IMR-90 (cell line): ENCODE data around the gene DLX3. TPM values are rescaled to one million over a fixed set of nuclear protein-coding genes. Genes with fewer than 3 reads are reported as not detected.

Experiments used
- ATAC-seq: fragments of 200-7000 bp; cut with Tn5 transposase; 2 replicates; pipeline ENCODE4 v1.9.1; 2020; ENCODE audit warnings: low read depth, mild to moderate bottlenecking, moderate library complexity
- BruUV-seq: library from RNA; stranded (reverse); fragments of 400-500 nt; replicated peaks from 2 replicates; lab custom pipeline; 2021; lab: Mats Ljungman, UMichigan
- CTCF ChIA-PET: fragments of 300-600 bp; formaldehyde crosslinking; extraction: SDS; loops from one replicate; lab custom pipeline; 2021; ENCODE audit warnings: antibody characterized with exemption; lab: Yijun Ruan, JAX
- POLR2A ChIA-PET: fragments of 300-600 bp; sonication (Branson Sonifier 250); formaldehyde crosslinking; loops from one replicate; lab custom pipeline; 2022; ENCODE audit warnings: antibody characterized with exemption; ENCODE audit not compliant: unreplicated experiment; lab: Charles Lee
- DNase-seq: peaks from one replicate; pipeline ENCODE4 v3.0.0; 2013
- H2AFZ ChIP-seq: replicated peaks from 2 replicates; pipeline ENCODE3; 2013; ENCODE audit warnings: low read length, mild to moderate bottlenecking; ENCODE audit not compliant: poor library complexity
- H2AK5ac ChIP-seq: 2 replicates; pipeline ENCODE4 v1.6.1; 2013; ENCODE audit warnings: low read depth, low read length, inconsistent platforms
- H2AK9ac ChIP-seq: replicated peaks from 2 replicates; pipeline ENCODE3; 2013; ENCODE audit warnings: mild to moderate bottlenecking, low read depth, low read length, moderate library complexity; ENCODE audit not compliant: poor library complexity
- H2BK120ac ChIP-seq: 2 replicates; pipeline ENCODE4 v1.6.1; 2013; ENCODE audit warnings: low read depth, low read length, inconsistent platforms
- H2BK15ac ChIP-seq: 3 replicates; pipeline ENCODE4 v1.6.1; 2013; ENCODE audit warnings: low read depth, low read length, inconsistent platforms
- H2BK20ac ChIP-seq: 2 replicates; pipeline ENCODE4 v1.6.1; 2013; ENCODE audit warnings: low read depth, mild to moderate bottlenecking, inconsistent platforms, low read length, moderate library complexity
- H2BK5ac ChIP-seq: 2 replicates; pipeline ENCODE4 v1.6.1; 2013; ENCODE audit warnings: mild to moderate bottlenecking, low read depth, low read length, inconsistent platforms; ENCODE audit not compliant: poor library complexity, severe bottlenecking
- H3K14ac ChIP-seq: replicated peaks from 2 replicates; pipeline ENCODE4 v1.6.1; 2013; ENCODE audit warnings: low read depth, low read length, inconsistent platforms
- H3K18ac ChIP-seq: 2 replicates; pipeline ENCODE4 v1.6.1; 2013; ENCODE audit warnings: low read depth, low read length, control low read depth
- H3K23ac ChIP-seq: 2 replicates; pipeline ENCODE4 v1.6.1; 2013; ENCODE audit warnings: low read depth, low read length, inconsistent platforms
- H3K27ac ChIP-seq: 2 replicates; pipeline ENCODE4 v1.5.1; 2013; ENCODE audit warnings: mild to moderate bottlenecking, control low read depth, low read length; ENCODE audit not compliant: insufficient read depth
- H3K27me3 ChIP-seq: 2 replicates; pipeline ENCODE4 v1.6.1; 2013; ENCODE audit warnings: low read length; ENCODE audit not compliant: control insufficient read depth, insufficient read depth
- H3K36me3 ChIP-seq: 2 replicates; pipeline ENCODE4 v1.6.1; 2013; ENCODE audit warnings: low read length, mixed read lengths; ENCODE audit not compliant: control insufficient read depth, insufficient read depth
- H3K4ac ChIP-seq: 2 replicates; pipeline ENCODE4 v1.6.1; 2013; ENCODE audit warnings: low read depth, low read length, inconsistent platforms
- H3K4me1 ChIP-seq: 2 replicates; pipeline ENCODE4 v1.6.1; 2013; ENCODE audit warnings: low read length, mixed read lengths; ENCODE audit not compliant: control insufficient read depth, insufficient read depth
- H3K4me2 ChIP-seq: 2 replicates; pipeline ENCODE4 v1.6.1; 2013; ENCODE audit warnings: low read depth, mild to moderate bottlenecking, control low read depth, low read length, moderate library complexity
- H3K4me3 ChIP-seq: 2 replicates; pipeline ENCODE4 v1.5.1; 2013; ENCODE audit warnings: low read depth, mild to moderate bottlenecking, control low read depth, low read length, moderate library complexity; ENCODE audit not compliant: insufficient read depth
- H3K56ac ChIP-seq: 2 replicates; pipeline ENCODE4 v1.6.1; 2013; ENCODE audit warnings: low read length, inconsistent platforms; ENCODE audit not compliant: insufficient read depth; ENCODE audit errors: extremely low read depth
- H3K79me1 ChIP-seq, 2 experiments: 2 replicates each; pipeline ENCODE4 v1.6.1; 2013; ENCODE audit warnings: low read length in 2 of 2, inconsistent platforms in 1 of 2, low read depth in 1 of 2
- H3K9ac ChIP-seq: 2 replicates; pipeline ENCODE4 v1.6.1; 2013; ENCODE audit warnings: low read depth, low read length, control low read depth
- H3K9me1 ChIP-seq: 2 replicates; pipeline ENCODE4 v1.6.1; 2013; ENCODE audit warnings: low read length, inconsistent platforms; ENCODE audit not compliant: insufficient read depth
- H3K9me3 ChIP-seq: 2 replicates; pipeline ENCODE4 v1.6.1; 2013; ENCODE audit warnings: low read length; ENCODE audit not compliant: control insufficient read depth, insufficient read depth
- H4K20me1 ChIP-seq: 2 replicates; pipeline ENCODE4 v1.6.1; 2013; ENCODE audit warnings: low read length, inconsistent platforms; ENCODE audit not compliant: insufficient read depth
- H4K5ac ChIP-seq: 2 replicates; pipeline ENCODE4 v1.6.1; 2013; ENCODE audit warnings: mild to moderate bottlenecking, low read depth, low read length, control low read depth
- H4K8ac ChIP-seq, 2 experiments: 2 replicates each; pipeline ENCODE4 v1.6.1; 2013; ENCODE audit warnings: low read depth in 2 of 2, low read length in 2 of 2, control low read depth in 1 of 2, inconsistent platforms in 1 of 2
- H4K91ac ChIP-seq: 2 replicates; pipeline ENCODE4 v1.6.1; 2013; ENCODE audit warnings: low read depth, low read length, inconsistent platforms; ENCODE audit not compliant: insufficient read depth
- BHLHE40 ChIP-seq: fragments of 150-350 bp; IDR thresholded peaks from 2 replicates; pipeline ENCODE4 v1.6.1; 2016; ENCODE audit warnings: mild to moderate bottlenecking, low read depth, low read length
- MAZ ChIP-seq: IDR thresholded peaks from 2 replicates; pipeline ENCODE4 v1.6.1; 2012; ENCODE audit warnings: low read depth, mild to moderate bottlenecking, low read length, improper control_type of control experiment, moderate library complexity, borderline replicate concordance
- RAD21 ChIP-seq: IDR thresholded peaks from 2 replicates; pipeline ENCODE4 v1.6.1; 2012; ENCODE audit warnings: low read length, improper control_type of control experiment
- WGBS, 2 experiments: methylation state at CpG; one replicate each; pipeline versions ENCODE4 v1.1.5 to v1.1.7; 2013; ENCODE audit warnings: missing lambda C conversion rate in 2 of 2; ENCODE audit not compliant: insufficient read length in 1 of 2; ENCODE audit errors: extremely low coverage in 2 of 2; 5-methylcytosine and 5-hydroxymethylcytosine counted together
- dilution Hi-C: fragments of 300-500 bp; cut with HindIII; formaldehyde crosslinking; loops from one replicate; pipeline ENCODE4 v1.14.3; 2018; ENCODE audit warnings: low sequenced_read_pairs; ENCODE audit not compliant: unreplicated experiment
- in situ Hi-C: fragments of 300-500 bp; cut with MboI; formaldehyde crosslinking; loops from 3 replicates; pipeline ENCODE4 v1.14.3; 2019; ENCODE audit warnings: low sequenced_read_pairs, inconsistent platforms, mixed read lengths
- intact Hi-C: fragments of 100-400 bp; cut with micrococcal nuclease; formaldehyde crosslinking; loops from 2 replicates; pipeline ENCODE4 v1.10.0; 2022
- polyA plus RNA-seq, 3 experiments: library from polyadenylated mRNA; depleted of rRNA; stranded (reverse); fragments of >200 nt; gene quantifications; 2 replicates each; pipeline ENCODE4 v1.2.3, GENCODE V29; 2012; ENCODE audit warnings: low replicate concordance in 1 of 3
- total RNA-seq: library from RNA; depleted of rRNA; stranded (reverse); fragments of >200 nt; gene quantifications from 2 replicates; pipeline ENCODE4 v1.2.3, GENCODE V29; 2012
- TF ChIP-seq, protein P1 (sequence below): conservative IDR thresholded peaks from 2 replicates; pipeline ENCODE4 v1.5.1; 2012; ENCODE audit warnings: mild to moderate bottlenecking, low read depth, low read length, improper control_type of control experiment
- TF ChIP-seq, protein P2 (sequence below): fragments of 150-350 bp; IDR thresholded peaks from 2 replicates; pipeline ENCODE4 v1.6.1; 2017; ENCODE audit warnings: mild to moderate bottlenecking, antibody characterized with exemption, low read length, low read depth

DLX3 gene
- total and polyA plus RNA-seq, 2 of the 4 experiments (the other 2 are of a cell fraction): not detected

DNA sequence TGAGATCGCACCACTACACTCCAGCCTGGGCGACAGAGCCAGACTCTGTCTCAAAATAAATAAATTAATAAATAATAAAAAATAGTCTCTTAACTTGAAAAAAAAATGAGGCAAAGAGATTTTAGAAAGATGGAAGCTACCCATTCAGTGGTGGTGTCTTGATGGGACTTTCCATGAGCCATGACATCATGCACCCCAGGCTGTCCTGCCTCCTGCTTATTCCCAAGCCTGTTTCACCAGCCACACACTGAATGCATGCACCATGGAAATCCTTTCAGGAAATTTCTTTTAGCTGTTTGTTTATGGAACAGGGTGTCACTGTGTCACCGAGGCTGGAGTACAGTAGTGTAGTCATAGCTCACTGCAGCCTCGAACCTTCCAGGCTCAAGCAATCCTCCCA lies 8.9 kb upstream of the DLX3 start:
- Histone ChIP-seq H4K91ac (no peak overlapping the region), H4K5ac (no peak overlapping the region), H3K4me2 (no peak overlapping the region), H3K36me3 (no peaks in the 10 kb centered on the region), H2BK15ac (no peak overlapping the region), H3K4ac (no peak overlapping the region), H3K27ac (no peak overlapping the region), H3K4me3 (no peak overlapping the region), H2BK5ac (no peak overlapping the region), H3K9me3 (peaks cover under 1% of the 10 kb centered on the region), H4K20me1 (no peaks in the 10 kb centered on the region), H3K14ac (no peak overlapping the region), H3K18ac (no peak overlapping the region), H3K9me1 (no peaks in the 10 kb centered on the region), H3K56ac (no peak overlapping the region), H2AFZ (no peak overlapping the region), H2BK20ac (no peak overlapping the region), H3K23ac (no peak overlapping the region), H3K27me3 (peaks cover 46% of the 10 kb centered on the region), H2BK120ac (no peak overlapping the region), H3K4me1 (no peaks in the 10 kb centered on the region), H2AK9ac (no peak overlapping the region), H3K9ac (no peak overlapping the region), H4K8ac (no peak overlapping the region), H2AK5ac (no peak overlapping the region), H3K79me1 (no peaks in the 10 kb centered on the region)
- DNase-seq (no peak), ATAC-seq (no peak)
- dilution Hi-C loops: no loop called here
- POLR2A ChIA-PET: no interaction called here
- in situ Hi-C loops: no loop called here
- no TSS peak for BruUV-seq
- no CpG with 5 or more reads among the region's 4 CpGs for WGBS, 2 experiments
- intact Hi-C loops: no loop called here
- TF ChIP-seq, protein P1, sequence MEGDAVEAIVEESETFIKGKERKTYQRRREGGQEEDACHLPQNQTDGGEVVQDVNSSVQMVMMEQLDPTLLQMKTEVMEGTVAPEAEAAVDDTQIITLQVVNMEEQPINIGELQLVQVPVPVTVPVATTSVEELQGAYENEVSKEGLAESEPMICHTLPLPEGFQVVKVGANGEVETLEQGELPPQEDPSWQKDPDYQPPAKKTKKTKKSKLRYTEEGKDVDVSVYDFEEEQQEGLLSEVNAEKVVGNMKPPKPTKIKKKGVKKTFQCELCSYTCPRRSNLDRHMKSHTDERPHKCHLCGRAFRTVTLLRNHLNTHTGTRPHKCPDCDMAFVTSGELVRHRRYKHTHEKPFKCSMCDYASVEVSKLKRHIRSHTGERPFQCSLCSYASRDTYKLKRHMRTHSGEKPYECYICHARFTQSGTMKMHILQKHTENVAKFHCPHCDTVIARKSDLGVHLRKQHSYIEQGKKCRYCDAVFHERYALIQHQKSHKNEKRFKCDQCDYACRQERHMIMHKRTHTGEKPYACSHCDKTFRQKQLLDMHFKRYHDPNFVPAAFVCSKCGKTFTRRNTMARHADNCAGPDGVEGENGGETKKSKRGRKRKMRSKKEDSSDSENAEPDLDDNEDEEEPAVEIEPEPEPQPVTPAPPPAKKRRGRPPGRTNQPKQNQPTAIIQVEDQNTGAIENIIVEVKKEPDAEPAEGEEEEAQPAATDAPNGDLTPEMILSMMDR: no peak
- TF ChIP-seq RAD21 (no peak), MAZ (no peak), BHLHE40 (no peak)
- TF ChIP-seq, protein P2, sequence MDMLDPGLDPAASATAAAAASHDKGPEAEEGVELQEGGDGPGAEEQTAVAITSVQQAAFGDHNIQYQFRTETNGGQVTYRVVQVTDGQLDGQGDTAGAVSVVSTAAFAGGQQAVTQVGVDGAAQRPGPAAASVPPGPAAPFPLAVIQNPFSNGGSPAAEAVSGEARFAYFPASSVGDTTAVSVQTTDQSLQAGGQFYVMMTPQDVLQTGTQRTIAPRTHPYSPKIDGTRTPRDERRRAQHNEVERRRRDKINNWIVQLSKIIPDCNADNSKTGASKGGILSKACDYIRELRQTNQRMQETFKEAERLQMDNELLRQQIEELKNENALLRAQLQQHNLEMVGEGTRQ: no peak
- CTCF ChIA-PET: no interaction called here
